NK-92 (cell line): ENCODE data around the gene AP1G2.

Experiments
- DNase-seq: peaks from one replicate; lab custom pipeline; 2025; ENCODE audit not compliant: unreplicated experiment; lab: John Stamatoyannopoulos, UW

Gene AP1G2

GRCh38 chr14:23571701-23572523, 4.3 kb upstream of the AP1G2 start:
- DNase-seq: no peak

- DNase-seq: no peak
Observed at GRCh38 chr14:23570806-23571483, 3.4 kb upstream of the AP1G2 start.

GRCh38 chr14:23569443-23570151, 2.0 kb upstream of the AP1G2 start:
- no peak for DNase-seq

- no peak for DNase-seq
Observed at GRCh38 chr14:23568600-23569331, 1.2 kb upstream of the AP1G2 start.

- DNase-seq: no peak
Observed at GRCh38 chr14:23568021-23568599, 519 bp upstream of the AP1G2 start.

- DNase-seq: no peak
Observed at GRCh38 chr14:23566778-23567185, 809 bp downstream of the AP1G2 start.

- DNase-seq: no peak
Observed at GRCh38 chr14:23566112-23566777, 1.3 kb downstream of the AP1G2 start.

GRCh38 chr14:23565626-23566025, 2.0 kb downstream of the AP1G2 start:
- DNase-seq: no peak

GRCh38 chr14:23564876-23565275, 2.7 kb downstream of the AP1G2 start:
- no peak for DNase-seq

GRCh38 chr14:23564181-23564812, 3.3 kb downstream of the AP1G2 start:
- no peak for DNase-seq

GRCh38 chr14:23563473-23564180, 4.0 kb downstream of the AP1G2 start:
- no peak for DNase-seq

GRCh38 chr14:23562822-23563472, 4.6 kb downstream of the AP1G2 start:
- DNase-seq: no peak

- no peak for DNase-seq
Observed at GRCh38 chr14:23561873-23562821, 5.4 kb downstream of the AP1G2 start.

GRCh38 chr14:23561259-23561658, 6.3 kb downstream of the AP1G2 start:
- no peak for DNase-seq

GRCh38 chr14:23559926-23560520, 7.6 kb downstream of the AP1G2 start:
- DNase-seq: no peak

GRCh38 chr14:23559010-23559925, 8.3 kb downstream of the AP1G2 start:
- DNase-seq: no peak
